Activated T-helper 1 cell treated with anti-CD3 and anti-CD28 coated beads, Interleukin-12 subunit alpha, Interleukin-12 subunit beta, Interleukin-2, Interleukin-4 antibody, amounts not matched to agents 30 ng/mL and 10 ng/mL and 1 ng/mL, durations not matched to agents 14 hours and 24 hours and 36 hours (primary cell): ENCODE results near the gene C1orf198. TPM values are rescaled to one million over a fixed set of nuclear protein-coding genes. Genes with fewer than 3 reads are reported as not detected.

Source experiments
- DNase-seq: peaks from one replicate; pipeline ENCODE4 v3.0.0; 2021; ENCODE audit warnings: low spot score
- H3K27ac Mint-ChIP-seq: one replicate; pipeline ENCODE4 v1.8.0; 2021; ENCODE audit warnings: mild to moderate bottlenecking, mixed read lengths
- H3K27me3 Mint-ChIP-seq: one replicate; pipeline ENCODE4 v1.8.0; 2022; ENCODE audit warnings: mild to moderate bottlenecking, moderate library complexity, mixed read lengths; ENCODE audit not compliant: insufficient read depth
- H3K36me3 Mint-ChIP-seq: one replicate; pipeline ENCODE4 v1.8.0; 2021; ENCODE audit warnings: low read depth, mixed read lengths
- H3K4me1 Mint-ChIP-seq: one replicate; pipeline ENCODE4 v1.8.0; 2021; ENCODE audit warnings: low read depth, mixed read lengths
- H3K4me3 Mint-ChIP-seq: one replicate; pipeline ENCODE4 v1.8.0; 2021; ENCODE audit warnings: mild to moderate bottlenecking, moderate library complexity, mixed read lengths
- H3K9me3 Mint-ChIP-seq: one replicate; pipeline ENCODE4 v1.8.0; 2021; ENCODE audit warnings: mixed read lengths
- intact Hi-C: fragments of 100-400 bp; cut with micrococcal nuclease; formaldehyde crosslinking; loops from one replicate; pipeline ENCODE4 v1.15.1; 2024
- total RNA-seq: library from RNA; stranded (reverse); gene quantifications from 2 replicates; pipeline ENCODE4 v1.2.3, GENCODE V29; 2022

C1orf198 gene
- total RNA-seq, 1 donor from 2014 or later = 14.6 TPM

DNA sequence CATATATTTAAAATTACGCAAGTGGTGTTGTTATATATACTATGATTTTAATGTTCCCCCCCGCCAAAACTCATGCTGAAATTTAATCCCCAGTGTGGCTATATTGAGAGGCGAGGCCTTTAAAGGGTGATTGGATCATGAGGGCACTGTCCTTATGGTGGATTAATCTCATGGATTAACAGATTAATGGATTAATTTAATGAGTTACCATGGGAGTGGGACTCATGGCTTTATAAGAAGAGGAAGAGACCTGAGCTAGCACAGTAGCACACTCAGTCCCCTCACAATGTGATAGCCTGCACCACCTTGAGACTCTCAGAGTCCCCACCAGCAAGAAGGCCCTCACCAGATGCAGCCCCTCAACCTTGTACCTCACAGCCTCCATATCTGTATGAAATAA is 34.8 kb downstream of the C1orf198 start:
- Mint-ChIP-seq H3K4me1 (no peaks in the 10 kb centered on the region), H3K9me3 (no peaks in the 10 kb centered on the region), H3K36me3 (no peaks in the 10 kb centered on the region), H3K27me3 (peaks cover 13% of the 10 kb centered on the region), H3K4me3 (no peak overlapping the region), H3K27ac (no peak overlapping the region)
- intact Hi-C loops = no loop called here
- DNase-seq = no peak

DNA sequence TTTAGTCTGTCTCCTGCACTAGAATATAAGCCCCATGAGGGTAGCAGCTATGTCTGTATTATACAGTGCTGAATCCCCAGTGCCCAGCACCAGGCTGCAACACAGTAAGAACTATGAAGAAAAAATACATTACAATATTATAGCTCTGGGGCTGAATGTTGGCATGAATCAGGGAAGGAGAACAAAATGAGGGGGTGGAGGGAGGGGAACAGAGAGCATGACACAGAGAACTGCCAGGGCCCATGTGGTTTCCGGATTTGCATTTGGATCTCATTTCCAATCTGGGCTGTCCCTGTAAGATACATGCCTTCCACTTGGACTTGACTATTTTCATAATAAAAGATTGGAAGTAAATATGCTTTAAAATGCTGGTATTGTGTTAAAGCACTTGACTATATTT is 35.8 kb downstream of the C1orf198 start:
- intact Hi-C loops = no loop called here

DNA sequence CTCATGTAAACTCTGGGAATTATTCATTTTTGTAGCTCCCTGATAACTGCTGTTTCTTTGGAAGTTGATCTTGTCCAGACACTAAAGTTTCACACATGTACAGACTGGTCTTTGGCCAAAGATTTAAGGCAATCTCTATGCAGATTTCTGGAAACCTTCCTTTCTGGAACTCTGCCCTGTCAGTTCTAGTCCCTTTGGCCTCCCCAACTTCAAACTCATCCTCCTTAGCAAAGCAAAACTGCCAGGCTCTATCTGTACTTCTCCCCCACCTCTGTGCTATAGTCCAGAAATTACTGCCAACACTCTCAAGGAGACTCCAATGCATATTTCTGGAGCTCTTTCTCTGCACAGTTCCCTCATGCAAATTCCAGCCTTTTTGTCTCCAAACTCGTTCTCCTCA is 36.5 kb downstream of the C1orf198 start:
- DNase-seq = no peak
- Mint-ChIP-seq H3K36me3 (no peaks in the 10 kb centered on the region), H3K27me3 (peaks cover 13% of the 10 kb centered on the region), H3K27ac (no peak overlapping the region), H3K9me3 (no peaks in the 10 kb centered on the region), H3K4me1 (no peaks in the 10 kb centered on the region), H3K4me3 (no peak overlapping the region)
- intact Hi-C loops = no loop called here

More for the DNA sequence above, 35.8 kb downstream of the C1orf198 start:
- H3K9me3 Mint-ChIP-seq = no peaks in the 10 kb centered on the region
- no peak overlapping the region for H3K27ac Mint-ChIP-seq
- H3K27me3 Mint-ChIP-seq = peaks cover 13% of the 10 kb centered on the region
- DNase-seq = no peak
- no peaks in the 10 kb centered on the region for H3K36me3 Mint-ChIP-seq
- no peak overlapping the region for H3K4me3 Mint-ChIP-seq
- H3K4me1 Mint-ChIP-seq = no peaks in the 10 kb centered on the region

DNA sequence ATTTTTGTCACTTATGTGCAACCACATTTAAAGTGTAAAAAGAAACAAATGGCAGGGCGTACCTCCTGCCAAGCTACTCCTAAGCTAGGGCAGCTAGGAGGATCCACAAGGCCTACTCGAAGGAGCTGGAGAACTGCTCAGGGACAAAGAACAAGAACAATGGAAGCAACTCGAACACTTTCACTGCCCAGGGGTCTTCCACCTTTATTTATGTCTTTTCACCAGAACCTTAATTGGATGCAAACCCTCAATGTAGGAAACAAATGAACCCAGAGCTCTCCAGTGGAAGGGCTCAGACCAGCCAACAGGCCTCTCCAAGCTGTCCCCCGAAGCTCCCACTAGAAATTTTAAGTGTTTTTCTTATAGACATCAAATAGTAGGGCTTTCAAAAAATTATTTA is 39.9 kb downstream of the C1orf198 start:
- Mint-ChIP-seq H3K27me3 (peaks cover 9% of the 10 kb centered on the region), H3K4me3 (no peak overlapping the region), H3K36me3 (no peaks in the 10 kb centered on the region), H3K27ac (no peak overlapping the region), H3K4me1 (no peaks in the 10 kb centered on the region), H3K9me3 (no peaks in the 10 kb centered on the region)
- no peak for DNase-seq
- intact Hi-C loops = no loop called here

DNA sequence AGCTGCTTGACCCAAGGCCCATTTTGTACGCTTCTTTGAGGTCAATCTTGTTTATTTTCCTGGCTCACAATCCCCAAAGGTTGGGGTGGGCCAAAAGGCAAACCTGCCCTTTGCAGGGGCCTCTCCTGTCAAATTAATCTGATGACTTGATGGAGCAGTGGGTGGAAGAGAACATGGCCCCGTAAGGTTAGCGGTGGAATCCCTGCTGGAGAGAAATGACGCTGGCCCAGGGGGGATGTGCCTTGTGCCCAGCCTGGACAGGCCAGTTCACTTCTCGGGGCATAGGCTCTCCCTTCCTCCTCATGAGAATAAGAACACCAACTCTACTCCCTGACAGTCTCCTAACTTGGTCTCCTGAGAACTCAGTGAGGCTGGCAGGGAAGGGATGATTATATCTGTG is 40.5 kb downstream of the C1orf198 start:
- Mint-ChIP-seq H3K9me3 (no peaks in the 10 kb centered on the region), H3K4me1 (no peaks in the 10 kb centered on the region), H3K4me3 (no peak overlapping the region), H3K27me3 (peaks cover 9% of the 10 kb centered on the region), H3K36me3 (no peaks in the 10 kb centered on the region), H3K27ac (no peak overlapping the region)
- no peak for DNase-seq
- intact Hi-C loops = no loop called here

DNA sequence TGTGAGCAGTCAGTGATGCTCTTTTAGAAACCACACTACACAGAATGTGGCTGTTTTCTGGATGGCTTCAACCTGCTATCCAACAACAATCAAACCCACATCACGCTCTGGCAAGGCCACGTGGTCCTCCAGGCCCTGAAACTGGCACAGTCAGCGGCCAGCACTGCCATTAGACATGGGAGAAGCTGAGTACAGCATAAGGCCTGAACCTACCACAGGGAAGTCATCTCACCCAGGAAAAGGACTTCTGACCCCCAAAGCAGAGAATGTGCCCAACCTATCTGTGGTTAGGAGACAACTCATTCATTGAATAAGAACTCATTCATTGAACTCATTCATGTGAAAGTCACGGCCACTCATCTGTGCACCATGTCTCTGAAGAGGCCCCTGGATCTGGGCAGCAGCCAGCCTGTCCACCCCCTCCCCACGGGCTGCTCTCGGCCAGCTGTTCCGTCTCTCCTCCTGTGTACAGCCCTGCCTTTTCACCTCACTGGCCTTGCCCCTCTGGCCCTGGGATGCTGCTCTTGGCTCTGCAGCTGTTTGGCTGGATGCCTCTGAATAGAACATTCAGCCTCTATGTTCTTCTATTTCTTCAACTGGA is 41.1 kb downstream of the C1orf198 start:
- no peaks in the 10 kb centered on the region for H3K36me3 Mint-ChIP-seq
- H3K4me3 Mint-ChIP-seq = no peak overlapping the region
- no peak overlapping the region for H3K27ac Mint-ChIP-seq
- DNase-seq = no peak
- H3K27me3 Mint-ChIP-seq = peaks cover 7% of the 10 kb centered on the region
- intact Hi-C loops = no loop called here
- H3K4me1 Mint-ChIP-seq = no peaks in the 10 kb centered on the region
- no peaks in the 10 kb centered on the region for H3K9me3 Mint-ChIP-seq

DNA sequence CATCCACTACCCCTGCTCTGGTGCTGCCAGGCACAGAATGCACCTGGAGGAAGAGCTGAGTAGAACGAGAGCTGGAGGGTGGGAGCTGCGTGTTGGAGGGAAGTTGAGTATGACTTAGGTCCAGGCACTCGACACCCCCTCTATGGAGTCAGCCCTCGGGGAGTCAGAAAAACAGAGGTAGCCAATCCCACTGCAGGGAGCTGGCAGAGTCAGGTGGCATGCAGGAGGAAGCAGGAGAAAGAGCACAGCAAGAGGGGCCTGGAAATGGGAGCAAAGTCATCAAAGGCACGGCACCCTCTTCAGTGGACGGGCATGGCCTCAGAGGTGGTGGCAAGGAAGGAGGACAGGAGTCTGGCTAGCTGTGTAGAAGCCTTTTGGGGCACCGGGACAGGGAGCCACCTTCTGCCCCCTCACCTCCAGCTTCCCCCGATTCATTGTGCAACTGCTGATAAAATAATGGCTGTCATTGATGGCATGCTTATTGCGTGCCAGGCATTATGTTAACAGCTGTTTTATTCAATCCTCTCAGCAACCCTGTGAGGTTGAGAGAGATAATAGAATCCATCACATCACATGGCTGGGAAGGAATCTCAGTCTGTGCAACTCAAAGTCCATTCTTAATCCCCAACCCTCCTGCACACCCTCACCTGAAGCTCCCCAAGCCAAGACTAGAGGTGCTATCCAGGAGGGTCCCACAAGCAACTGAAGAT is 42.0 kb downstream of the C1orf198 start:
- intact Hi-C loops = no loop called here
- no peak for DNase-seq
- Mint-ChIP-seq H3K4me1 (no peaks in the 10 kb centered on the region), H3K9me3 (no peaks in the 10 kb centered on the region), H3K36me3 (no peaks in the 10 kb centered on the region), H3K27me3 (peaks cover 4% of the 10 kb centered on the region), H3K4me3 (no peak overlapping the region), H3K27ac (no peak overlapping the region)

DNA sequence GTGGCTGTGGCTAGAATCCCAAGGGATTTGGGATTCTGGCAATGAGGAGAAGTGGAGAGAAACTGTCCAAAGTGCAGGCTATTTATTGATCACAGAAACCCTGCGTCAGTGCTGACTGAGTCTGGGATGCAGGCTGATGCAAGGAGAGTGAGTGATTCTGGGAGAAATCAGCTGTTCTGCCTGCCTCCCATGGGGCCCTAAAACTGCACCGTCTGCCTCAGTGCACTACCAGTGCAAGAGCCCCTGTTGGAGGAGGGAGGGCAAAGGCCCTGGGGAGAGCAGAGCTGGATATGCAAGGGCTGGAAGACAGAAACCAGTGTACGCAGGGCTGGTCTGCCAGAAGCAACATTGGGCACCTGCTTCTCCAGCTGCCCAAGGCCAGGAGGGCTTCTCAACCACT is 42.6 kb downstream of the C1orf198 start:
- no peaks in the 10 kb centered on the region for H3K9me3 Mint-ChIP-seq
- H3K4me1 Mint-ChIP-seq = no peaks in the 10 kb centered on the region
- intact Hi-C loops = no loop called here
- H3K27ac Mint-ChIP-seq = no peak overlapping the region
- H3K4me3 Mint-ChIP-seq = no peak overlapping the region
- H3K36me3 Mint-ChIP-seq = no peaks in the 10 kb centered on the region
- DNase-seq = no peak
- H3K27me3 Mint-ChIP-seq = peaks cover 4% of the 10 kb centered on the region

DNA sequence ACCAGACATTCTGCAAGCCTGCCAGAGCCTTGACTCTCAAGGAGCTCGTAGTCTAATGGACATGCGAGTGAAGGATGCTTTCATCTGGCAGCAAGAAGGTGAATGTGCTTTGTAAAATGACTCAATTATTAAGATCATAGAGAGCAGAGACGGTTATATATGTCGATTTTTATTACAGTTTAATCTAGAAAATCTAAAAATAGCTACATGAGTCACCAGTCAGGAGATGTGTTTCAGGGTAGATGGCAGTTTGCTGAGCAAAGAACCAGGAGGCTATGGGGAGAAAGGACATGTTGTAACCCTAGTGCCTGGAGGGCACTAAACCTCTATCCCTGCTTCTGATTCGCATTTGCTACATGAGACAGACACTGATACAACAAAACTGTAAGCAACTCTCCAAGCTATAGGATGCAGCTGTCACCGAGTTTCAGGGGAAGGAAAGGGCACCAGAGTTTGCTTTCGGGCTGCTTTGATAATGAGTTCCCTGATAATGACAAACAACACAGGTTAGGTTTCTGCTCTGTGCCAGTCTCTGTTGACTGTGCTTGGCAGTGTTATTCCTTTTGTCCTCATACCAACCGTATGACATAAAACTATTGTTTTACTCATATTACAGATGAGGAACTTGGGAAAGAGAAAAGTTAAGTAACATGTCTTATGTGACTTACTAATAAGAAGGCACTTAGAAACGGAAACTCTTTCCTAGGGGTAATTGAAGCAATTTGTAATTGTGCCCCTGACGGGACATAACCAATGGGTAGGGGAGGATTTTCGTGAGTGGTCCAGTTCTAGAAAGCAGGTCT is 43.2 kb downstream of the C1orf198 start:
- Mint-ChIP-seq H3K36me3 (no peaks in the 10 kb centered on the region), H3K9me3 (no peaks in the 10 kb centered on the region), H3K4me1 (no peaks in the 10 kb centered on the region), H3K4me3 (no peak overlapping the region), H3K27ac (no peak overlapping the region), H3K27me3 (peaks cover 2% of the 10 kb centered on the region)
- no peak for DNase-seq
- intact Hi-C loops = no loop called here

DNA sequence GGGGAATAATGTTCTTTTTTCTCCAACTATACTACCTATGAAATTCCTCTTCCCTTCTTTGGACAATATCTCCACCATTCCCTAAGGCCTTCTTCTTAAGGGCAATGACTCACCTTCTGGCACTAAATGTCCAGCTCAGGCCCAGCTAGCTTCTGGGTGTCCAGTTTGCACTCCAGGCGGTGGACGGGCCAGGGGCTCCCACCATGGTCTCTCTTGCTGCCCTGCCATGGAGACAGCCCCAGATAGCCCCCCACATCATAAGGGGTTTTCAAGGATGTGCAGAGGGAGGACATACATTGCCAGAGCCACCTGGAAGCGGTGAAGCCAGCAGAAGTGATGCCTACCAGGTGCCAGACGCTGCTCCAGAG is 43.8 kb downstream of the C1orf198 start:
- Mint-ChIP-seq H3K36me3 (no peaks in the 10 kb centered on the region), H3K27me3 (peaks cover 2% of the 10 kb centered on the region), H3K9me3 (no peaks in the 10 kb centered on the region), H3K27ac (no peak overlapping the region), H3K4me3 (no peak overlapping the region), H3K4me1 (no peaks in the 10 kb centered on the region)
- intact Hi-C loops = no loop called here
- DNase-seq = no peak

DNA sequence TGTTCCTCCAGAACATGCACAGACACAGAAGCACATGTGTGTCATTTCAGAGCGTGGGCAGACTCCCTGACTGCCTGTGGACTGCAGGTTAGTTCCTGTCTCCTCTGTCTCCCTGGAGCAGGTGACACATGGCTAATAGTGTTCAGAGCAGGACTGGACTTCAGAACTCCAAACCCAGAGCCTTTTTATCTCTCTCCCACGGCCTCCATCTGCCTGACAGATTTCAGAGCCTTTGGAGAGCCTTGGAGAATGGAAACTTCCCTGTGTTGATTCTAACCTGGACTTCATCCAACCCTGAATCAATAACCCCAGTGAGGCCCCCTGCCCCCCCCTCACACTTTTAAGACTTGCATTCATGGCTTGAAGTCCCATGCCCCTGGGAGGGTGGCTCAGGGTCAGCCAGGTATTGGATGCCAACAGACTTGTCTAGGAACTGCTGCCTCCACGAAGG is 44.4 kb downstream of the C1orf198 start:
- peaks cover 2% of the 10 kb centered on the region for H3K27me3 Mint-ChIP-seq
- H3K4me3 Mint-ChIP-seq = no peak overlapping the region
- no peaks in the 10 kb centered on the region for H3K36me3 Mint-ChIP-seq
- intact Hi-C loops = no loop called here
- no peak overlapping the region for H3K27ac Mint-ChIP-seq
- H3K9me3 Mint-ChIP-seq = no peaks in the 10 kb centered on the region
- DNase-seq = no peak
- no peaks in the 10 kb centered on the region for H3K4me1 Mint-ChIP-seq

DNA sequence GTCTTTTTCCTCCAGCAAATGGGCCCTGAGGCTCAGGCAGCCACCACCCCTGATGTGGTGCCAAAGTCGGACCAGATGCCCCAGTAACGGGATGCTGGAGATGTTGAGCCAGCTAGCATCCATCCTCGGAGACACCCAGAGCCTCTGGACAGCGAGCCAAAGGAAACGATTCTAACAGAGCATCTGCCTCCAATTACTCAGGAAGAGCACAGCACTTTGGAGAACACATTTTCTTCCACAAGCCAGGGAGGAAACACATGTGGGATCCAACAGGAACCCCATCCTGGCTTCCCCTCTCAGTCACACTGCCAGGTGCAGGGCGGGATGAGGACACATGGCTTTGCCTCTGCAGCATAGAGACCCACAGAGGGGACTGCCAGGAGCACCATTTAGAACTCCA is 44.9 kb downstream of the C1orf198 start:
- no peak overlapping the region for H3K4me3 Mint-ChIP-seq
- H3K9me3 Mint-ChIP-seq = no peaks in the 10 kb centered on the region
- no peak overlapping the region for H3K27ac Mint-ChIP-seq
- intact Hi-C loops = no loop called here
- H3K27me3 Mint-ChIP-seq = peaks cover 4% of the 10 kb centered on the region
- DNase-seq = no peak
- H3K4me1 Mint-ChIP-seq = no peaks in the 10 kb centered on the region
- H3K36me3 Mint-ChIP-seq = no peaks in the 10 kb centered on the region

DNA sequence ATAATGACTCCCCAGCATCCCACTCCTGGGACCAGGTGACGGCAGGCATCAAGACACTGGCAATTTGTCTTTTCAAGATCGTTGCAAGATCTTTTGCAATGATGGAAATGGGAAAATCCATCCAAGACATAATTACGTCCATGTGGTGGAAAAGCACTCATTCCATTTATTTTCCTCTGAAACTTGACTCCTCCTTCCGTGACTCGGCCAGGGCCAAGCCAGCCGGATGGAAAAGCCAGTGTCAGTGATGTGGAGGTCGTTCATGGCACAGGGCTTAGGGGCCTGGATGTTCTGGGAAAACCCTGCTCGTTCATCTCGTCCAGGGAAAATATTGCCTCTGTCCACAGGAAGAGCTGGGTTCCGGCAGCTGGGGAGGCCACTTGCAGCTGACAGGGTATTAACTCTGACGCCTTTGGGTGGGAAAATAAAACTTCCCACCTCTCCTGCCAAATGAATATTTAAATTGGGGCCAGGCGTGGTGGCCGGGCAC is 46.2 kb downstream of the C1orf198 start:
- DNase-seq = no peak
- intact Hi-C loops = no loop called here

More for the DNA sequence above, 46.2 kb downstream of the C1orf198 start:
- no peaks in the 10 kb centered on the region for H3K4me1 Mint-ChIP-seq
- no peaks in the 10 kb centered on the region for H3K36me3 Mint-ChIP-seq
- H3K27ac Mint-ChIP-seq = no peak overlapping the region
- no peaks in the 10 kb centered on the region for H3K9me3 Mint-ChIP-seq
- H3K4me3 Mint-ChIP-seq = no peak overlapping the region
- peaks cover 4% of the 10 kb centered on the region for H3K27me3 Mint-ChIP-seq
